Erythroblast (primary cell): ENCODE results near the gene GOLGB1.
"Not testable (repeated sequence)": the region's sequence is repeated elsewhere in the genome, so short reads cannot be mapped to it uniquely, and the experiment has no call there.

Source experiments
- DNase-seq, 2 experiments: peaks; one replicate each; lab custom pipeline; 2025; lab: John Stamatoyannopoulos, UW
- GATA1 ChIP-seq: IDR thresholded peaks from 2 replicates; pipeline ENCODE4 v1.6.1; 2011; ENCODE audit warnings: low read depth, mild to moderate bottlenecking, control low read depth, low read length, moderate library complexity
- POLR2A ChIP-seq: IDR thresholded peaks from 2 replicates; pipeline ENCODE4 v1.6.1; 2011; ENCODE audit warnings: mild to moderate bottlenecking, low read length

The GOLGB1 gene

GRCh38 chr3:121757087-121757811 lies 7.7 kb upstream of the GOLGB1 start:
- peak; percentile 15 to 27 for DNase-seq
- no peak for TF ChIP-seq POLR2A
- no peak for TF ChIP-seq GATA1

- no peak for DNase-seq
- TF ChIP-seq POLR2A (no peak), GATA1 (no peak)
These were observed 3.2 kb upstream of the GOLGB1 start for GRCh38 chr3:121752772-121753171.

- DNase-seq = no peak
- no peak for TF ChIP-seq GATA1
- TF ChIP-seq POLR2A = no peak
These were observed 2.7 kb upstream of the GOLGB1 start for GRCh38 chr3:121752261-121752660.

- peak in 1 of 2 experiments; percentile 42 for DNase-seq
- peak; percentile 50 for TF ChIP-seq POLR2A
- no peak for TF ChIP-seq GATA1
These were observed 510 bp upstream of the GOLGB1 start for GRCh38 chr3:121750087-121750415.

- peak; percentile 41 to 54 for DNase-seq
- TF ChIP-seq POLR2A (no peak), GATA1 (no peak)
These were observed 763 bp downstream of the GOLGB1 start for GRCh38 chr3:121748680-121749275.

- TF ChIP-seq GATA1 (no peak), POLR2A (no peak)
- no peak for DNase-seq
These were observed 1.6 kb downstream of the GOLGB1 start for GRCh38 chr3:121747976-121748375.

GRCh38 chr3:121743106-121743505 lies 6.4 kb downstream of the GOLGB1 start:
- not testable (repeated sequence) for DNase-seq

- DNase-seq = no peak
- TF ChIP-seq GATA1 (no peak), POLR2A (no peak)
These were observed 8.6 kb downstream of the GOLGB1 start for GRCh38 chr3:121740896-121741295.

GRCh38 chr3:121739902-121740301 lies 9.6 kb downstream of the GOLGB1 start:
- no peak for DNase-seq
- TF ChIP-seq POLR2A (no peak), GATA1 (no peak)

GRCh38 chr3:121737644-121738043 lies 11.9 kb downstream of the GOLGB1 start:
- DNase-seq = no peak
- TF ChIP-seq POLR2A (no peak), GATA1 (no peak)

- no peak for DNase-seq
These were observed 13.4 kb downstream of the GOLGB1 start for GRCh38 chr3:121736112-121736511.

GRCh38 chr3:121735047-121735696 lies 14.4 kb downstream of the GOLGB1 start:
- no peak for DNase-seq

More at GRCh38 chr3:121736112-121736511, 13.4 kb downstream of the GOLGB1 start:
- TF ChIP-seq POLR2A (no peak), GATA1 (no peak)

GRCh38 chr3:121730940-121731687 lies 18.4 kb downstream of the GOLGB1 start:
- TF ChIP-seq GATA1 = no peak
- no peak for TF ChIP-seq POLR2A
- no peak for DNase-seq

More at GRCh38 chr3:121735047-121735696, 14.4 kb downstream of the GOLGB1 start:
- TF ChIP-seq POLR2A = no peak
- TF ChIP-seq GATA1 = no peak

GRCh38 chr3:121724130-121724529 lies 25.4 kb downstream of the GOLGB1 start:
- DNase-seq = no peak
- TF ChIP-seq POLR2A (no peak), GATA1 (no peak)

- TF ChIP-seq GATA1 (no peak), POLR2A (no peak)
- no peak for DNase-seq
These were observed 26.1 kb downstream of the GOLGB1 start for GRCh38 chr3:121723485-121723884.
